ENCODE measurements around the gene KSR2. TPM values are rescaled to one million over a fixed set of nuclear protein-coding genes. Genes with fewer than 3 reads are reported as not detected.

KSR2 gene
- polyA plus RNA-seq, 1 experiment: not detected

DNA sequence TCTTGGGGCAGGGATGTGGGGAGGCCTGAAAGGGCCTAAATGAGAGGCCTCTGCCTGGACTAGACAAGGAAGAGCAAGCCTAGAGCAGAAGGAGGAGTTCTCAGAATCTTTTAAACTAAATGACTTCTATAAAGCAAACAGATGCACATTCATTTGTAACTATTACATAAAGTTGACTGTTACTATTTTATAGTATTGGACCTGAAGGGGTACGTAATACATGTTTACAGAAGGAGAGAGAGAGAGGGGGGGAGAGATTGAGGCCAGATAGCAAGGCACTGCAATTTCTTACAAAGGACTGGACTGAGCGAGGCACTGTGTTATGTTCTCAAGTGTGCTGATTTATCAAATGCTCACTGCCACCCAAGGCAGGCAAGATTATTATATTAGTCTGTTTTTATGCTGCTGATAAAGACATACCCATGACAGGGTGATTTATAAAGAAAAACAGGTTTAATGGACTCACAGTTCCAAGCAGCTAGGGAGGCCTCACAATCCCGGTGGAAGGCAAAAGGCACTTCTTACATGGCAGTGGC is 391.6 kb downstream of the KSR2 start:
- Histone ChIP-seq H3K36me3 (ENCODE audit: control insufficient read depth, insufficient read depth, low read length) (no peaks in the 10 kb centered on the region), H3K27me3 (ENCODE audit: control insufficient read depth, insufficient read depth, low read length) (no peaks in the 10 kb centered on the region), H3K4me3 (ENCODE audit: low read depth, low read length) (no peak overlapping the region)
- TF ChIP-seq, protein P1, sequence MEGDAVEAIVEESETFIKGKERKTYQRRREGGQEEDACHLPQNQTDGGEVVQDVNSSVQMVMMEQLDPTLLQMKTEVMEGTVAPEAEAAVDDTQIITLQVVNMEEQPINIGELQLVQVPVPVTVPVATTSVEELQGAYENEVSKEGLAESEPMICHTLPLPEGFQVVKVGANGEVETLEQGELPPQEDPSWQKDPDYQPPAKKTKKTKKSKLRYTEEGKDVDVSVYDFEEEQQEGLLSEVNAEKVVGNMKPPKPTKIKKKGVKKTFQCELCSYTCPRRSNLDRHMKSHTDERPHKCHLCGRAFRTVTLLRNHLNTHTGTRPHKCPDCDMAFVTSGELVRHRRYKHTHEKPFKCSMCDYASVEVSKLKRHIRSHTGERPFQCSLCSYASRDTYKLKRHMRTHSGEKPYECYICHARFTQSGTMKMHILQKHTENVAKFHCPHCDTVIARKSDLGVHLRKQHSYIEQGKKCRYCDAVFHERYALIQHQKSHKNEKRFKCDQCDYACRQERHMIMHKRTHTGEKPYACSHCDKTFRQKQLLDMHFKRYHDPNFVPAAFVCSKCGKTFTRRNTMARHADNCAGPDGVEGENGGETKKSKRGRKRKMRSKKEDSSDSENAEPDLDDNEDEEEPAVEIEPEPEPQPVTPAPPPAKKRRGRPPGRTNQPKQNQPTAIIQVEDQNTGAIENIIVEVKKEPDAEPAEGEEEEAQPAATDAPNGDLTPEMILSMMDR (IDR thresholded peaks at IDR 0.05; ENCODE audit: insufficient read depth, low read depth, low read length): no peak
- CTCF ChIA-PET: no interaction called here
- POLR2A ChIA-PET: no interaction called here
- no peak for DNase-seq (ENCODE audit: low read depth)

- H3K36me3 ChIP-seq (ENCODE audit: control insufficient read depth, insufficient read depth, low read length): no peaks in the 10 kb centered on the region
- CTCF ChIA-PET: no interaction called here
- POLR2A ChIA-PET: no interaction called here
- no peak overlapping the region for H3K4me3 ChIP-seq (ENCODE audit: low read depth, low read length)
- no peaks in the 10 kb centered on the region; the same call in 1 of the 2 replicates for H3K27me3 ChIP-seq (ENCODE audit: control insufficient read depth, insufficient read depth, low read length)
- DNase-seq (ENCODE audit: low read depth): no peak
- TF ChIP-seq, protein P1 (IDR thresholded peaks at IDR 0.05; ENCODE audit: insufficient read depth, low read depth, low read length): no peak
These were observed 392.7 kb downstream of the KSR2 start for GRCh38 chr12:117576053-117576452.

- TF ChIP-seq, protein P1 (IDR thresholded peaks at IDR 0.05; ENCODE audit: insufficient read depth, low read depth, low read length): no peak
- DNase-seq (ENCODE audit: low read depth): no peak
- H3K36me3 ChIP-seq (ENCODE audit: control insufficient read depth, insufficient read depth, low read length): no peaks in the 10 kb centered on the region
- H3K27me3 ChIP-seq (ENCODE audit: control insufficient read depth, insufficient read depth, low read length): no peaks in the 10 kb centered on the region; the same call in 1 of the 2 replicates
- ChIA-PET POLR2A (no interaction called here), CTCF (interaction anchor here (1.2 kb wide), 1 partner anchor 8 kb away, joined by 3 read pairs; no protein-coding TSS in a partner anchor)
- no peak overlapping the region for H3K4me3 ChIP-seq (ENCODE audit: low read depth, low read length)
These were observed 394.1 kb downstream of the KSR2 start for GRCh38 chr12:117574655-117575054.

DNA sequence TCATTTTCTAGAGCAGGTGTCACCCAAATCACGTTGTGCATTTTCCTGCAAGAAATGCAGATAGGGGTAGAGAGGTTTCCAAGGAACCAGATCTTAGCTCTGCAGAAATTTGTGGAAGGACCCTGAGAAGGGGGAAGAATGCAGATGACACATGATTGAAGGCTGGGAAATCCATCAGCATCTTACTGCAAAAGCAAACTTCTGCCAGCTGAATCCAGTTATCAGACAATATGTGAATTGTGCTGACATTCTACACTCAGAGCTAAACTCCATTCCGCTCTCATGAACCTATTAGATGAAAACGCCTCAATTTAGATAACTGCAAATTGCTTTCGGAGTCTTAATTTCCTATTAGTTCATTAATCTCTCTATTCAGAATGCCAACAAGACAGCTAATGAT is 396.0 kb downstream of the KSR2 start:
- CTCF ChIA-PET: no interaction called here
- no peaks in the 10 kb centered on the region for H3K36me3 ChIP-seq (ENCODE audit: control insufficient read depth, insufficient read depth, low read length)
- POLR2A ChIA-PET: no interaction called here
- no peak overlapping the region for H3K4me3 ChIP-seq (ENCODE audit: low read depth, low read length)
- DNase-seq (ENCODE audit: low read depth): no peak
- no peaks in the 10 kb centered on the region; the same call in 1 of the 2 replicates for H3K27me3 ChIP-seq (ENCODE audit: control insufficient read depth, insufficient read depth, low read length)
- TF ChIP-seq, protein P1 (IDR thresholded peaks at IDR 0.05; ENCODE audit: insufficient read depth, low read depth, low read length): no peak

GRCh38 chr12:117571321-117571720 is 397.5 kb downstream of the KSR2 start:
- ChIA-PET POLR2A (no interaction called here), CTCF (no interaction called here)
- TF ChIP-seq, protein P1 (IDR thresholded peaks at IDR 0.05; ENCODE audit: insufficient read depth, low read depth, low read length): no peak
- no peak for DNase-seq (ENCODE audit: low read depth)
- Histone ChIP-seq H3K27me3 (ENCODE audit: control insufficient read depth, insufficient read depth, low read length) (no peaks in the 10 kb centered on the region; the same call in 1 of the 2 replicates), H3K36me3 (ENCODE audit: control insufficient read depth, insufficient read depth, low read length) (no peaks in the 10 kb centered on the region), H3K4me3 (ENCODE audit: low read depth, low read length) (no peak overlapping the region)

All from BJ (cell line).